Measurements from ENCODE around the gene PDE6G.

Gene PDE6G

GRCh38 chr17:81648013-81648706 lies 8.2 kb downstream of the PDE6G start:
- TF ChIP-seq CTCF (conservative IDR thresholded peaks at IDR 0.05; ENCODE audit: low read depth), result no peak
- no peak overlapping the region for H3K27ac ChIP-seq
- CTCF ChIA-PET, result interaction anchor here (0.7 kb wide), 1 partner anchor 11 kb away, joined by 3 read pairs; no protein-coding TSS in a partner anchor
- DNase-seq (ENCODE audit: low spot score), result no peak
- POLR2A ChIA-PET (ENCODE audit: low non-redundant PET), result no interaction called here

GRCh38 chr17:81647640-81648012 lies 8.7 kb downstream of the PDE6G start:
- H3K27ac ChIP-seq, result no peak overlapping the region
- no peak for TF ChIP-seq CTCF (conservative IDR thresholded peaks at IDR 0.05; ENCODE audit: low read depth)
- ChIA-PET POLR2A (ENCODE audit: low non-redundant PET) (no interaction called here), CTCF (interaction anchor here (0.7 to 1.0 kb wide), 2 partner anchors 11 to 28 kb away, joined by 3 to 4 read pairs; no protein-coding TSS in a partner anchor)
- no peak for DNase-seq (ENCODE audit: low spot score)

- H3K27ac ChIP-seq, result no peak overlapping the region
- CTCF ChIA-PET, result interaction anchor here (0.7 to 1.2 kb wide), 3 partner anchors 12 to 29 kb away, joined by 3 to 4 read pairs (median 3); no protein-coding TSS in a partner anchor
- no peak for TF ChIP-seq CTCF (conservative IDR thresholded peaks at IDR 0.05; ENCODE audit: low read depth)
- no peak for DNase-seq (ENCODE audit: low spot score)
- POLR2A ChIA-PET (ENCODE audit: low non-redundant PET), result no interaction called here
Measured at GRCh38 chr17:81646869-81647600, 9.3 kb downstream of the PDE6G start.

- POLR2A ChIA-PET (ENCODE audit: low non-redundant PET), result no interaction called here
- CTCF ChIA-PET, result interaction anchor here (1.2 kb wide), 1 partner anchor 30 kb away, joined by 3 read pairs; no protein-coding TSS in a partner anchor
- H3K27ac ChIP-seq, result no peak overlapping the region; the same call in 1 of the 2 replicates
- no peak for TF ChIP-seq CTCF (conservative IDR thresholded peaks at IDR 0.05; ENCODE audit: low read depth)
- DNase-seq (ENCODE audit: low spot score), result no peak
Measured at GRCh38 chr17:81644976-81645952, 11.1 kb downstream of the PDE6G start.

GRCh38 chr17:81644496-81644895 lies 11.8 kb downstream of the PDE6G start:
- ChIA-PET POLR2A (ENCODE audit: low non-redundant PET) (no interaction called here), CTCF (no interaction called here)
- no peak for DNase-seq (ENCODE audit: low spot score)
- H3K27ac ChIP-seq, result no peak overlapping the region
- TF ChIP-seq CTCF (conservative IDR thresholded peaks at IDR 0.05; ENCODE audit: low read depth), result no peak
